HG02798 (cell line): ENCODE results near the gene ERG.

ENCODE experiments used
- ATAC-seq: cut with Tn5 transposase; IDR thresholded peaks from one replicate; pipeline ENCODE4 v1.9.1; 2021; ENCODE audit warnings: mild to moderate bottlenecking; ENCODE audit not compliant: unreplicated experiment, poor library complexity

The ERG gene

DNA sequence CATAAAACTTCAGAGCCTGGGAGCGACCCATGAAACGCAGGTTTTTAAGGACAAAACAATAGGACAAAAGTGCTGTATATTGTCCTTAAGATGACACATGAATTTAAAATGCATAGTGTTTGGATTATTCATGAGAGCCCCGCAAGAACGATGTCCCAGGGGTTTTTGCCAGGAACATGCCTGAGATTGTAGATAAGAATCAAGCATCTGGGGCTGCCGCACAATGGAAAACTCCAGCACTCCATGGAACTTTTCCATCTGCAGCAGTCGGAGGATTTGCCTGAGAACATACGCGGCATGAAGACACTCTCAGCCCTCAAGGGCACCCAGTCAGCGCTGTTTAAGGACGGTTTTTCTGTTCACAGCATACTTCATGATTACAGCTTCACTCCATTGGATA is 5.3 kb upstream of the ERG start:
- ATAC-seq, result no peak

- ATAC-seq, result no peak
Measured at GRCh38 chr21:38500073-38500472, 1.8 kb upstream of the ERG start.

GRCh38 chr21:38499296-38499695 is 1.0 kb upstream of the ERG start:
- ATAC-seq, result no peak

DNA sequence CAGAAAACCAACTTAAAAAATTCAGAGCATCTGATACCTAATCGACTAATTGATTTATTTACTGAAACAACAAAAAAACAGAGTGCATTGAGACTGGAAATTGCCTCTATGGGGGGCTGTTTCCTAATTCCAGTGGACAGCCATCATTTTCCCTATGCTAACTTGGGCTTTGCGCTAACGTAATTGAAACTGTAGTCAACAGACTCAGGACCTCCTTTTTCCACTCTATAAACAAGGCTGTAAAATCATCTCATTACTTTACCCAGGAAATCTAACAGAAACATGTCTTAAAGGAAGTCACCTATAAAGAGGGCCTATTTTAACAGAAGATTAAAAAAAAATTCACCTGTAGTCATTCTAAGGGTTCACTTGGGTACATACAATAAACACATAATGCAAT is 2.1 kb downstream of the ERG start:
- ATAC-seq, result no peak

DNA sequence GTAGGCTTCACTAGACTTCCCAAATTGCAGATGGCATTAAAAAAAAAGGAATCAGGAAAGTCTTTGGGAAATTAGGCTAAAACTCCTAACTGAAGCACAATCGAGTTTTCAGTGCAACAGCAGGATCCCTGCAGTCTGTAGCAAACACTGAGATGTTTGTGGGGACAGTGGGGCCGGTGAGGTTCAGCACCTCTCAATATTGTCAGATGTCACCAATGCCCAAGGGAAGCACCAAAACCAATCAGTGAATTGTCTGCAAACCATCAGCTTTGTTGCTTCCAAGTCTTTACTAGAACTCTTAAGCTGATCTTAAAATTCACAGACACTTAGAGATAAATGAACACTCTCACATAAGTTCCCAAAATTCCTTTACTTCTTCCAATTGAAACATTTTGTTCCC is 2.6 kb downstream of the ERG start:
- no peak for ATAC-seq

DNA sequence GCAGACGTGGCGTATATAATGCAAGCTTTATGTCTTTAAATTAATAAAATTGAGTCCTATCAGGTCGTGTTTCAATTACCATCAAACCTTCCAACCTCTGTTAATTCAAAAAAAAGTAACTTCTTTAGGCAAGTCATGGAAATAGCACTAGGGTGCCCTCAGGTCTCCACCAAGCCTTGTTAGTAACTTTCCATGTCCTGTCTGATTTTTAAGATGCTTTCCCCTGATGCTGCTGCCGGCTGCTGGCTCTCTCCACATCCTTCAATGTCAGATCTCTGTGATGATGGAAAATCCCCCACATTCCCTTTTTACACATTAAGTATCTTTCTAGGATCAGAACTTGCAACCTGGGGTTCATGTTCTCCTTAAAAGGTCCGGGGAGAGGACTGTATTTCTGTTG is 3.0 kb downstream of the ERG start:
- no peak for ATAC-seq

- no peak for ATAC-seq
Measured at GRCh38 chr21:38494703-38495102, 3.6 kb downstream of the ERG start.

GRCh38 chr21:38494251-38494642 is 4.0 kb downstream of the ERG start:
- no peak for ATAC-seq

DNA sequence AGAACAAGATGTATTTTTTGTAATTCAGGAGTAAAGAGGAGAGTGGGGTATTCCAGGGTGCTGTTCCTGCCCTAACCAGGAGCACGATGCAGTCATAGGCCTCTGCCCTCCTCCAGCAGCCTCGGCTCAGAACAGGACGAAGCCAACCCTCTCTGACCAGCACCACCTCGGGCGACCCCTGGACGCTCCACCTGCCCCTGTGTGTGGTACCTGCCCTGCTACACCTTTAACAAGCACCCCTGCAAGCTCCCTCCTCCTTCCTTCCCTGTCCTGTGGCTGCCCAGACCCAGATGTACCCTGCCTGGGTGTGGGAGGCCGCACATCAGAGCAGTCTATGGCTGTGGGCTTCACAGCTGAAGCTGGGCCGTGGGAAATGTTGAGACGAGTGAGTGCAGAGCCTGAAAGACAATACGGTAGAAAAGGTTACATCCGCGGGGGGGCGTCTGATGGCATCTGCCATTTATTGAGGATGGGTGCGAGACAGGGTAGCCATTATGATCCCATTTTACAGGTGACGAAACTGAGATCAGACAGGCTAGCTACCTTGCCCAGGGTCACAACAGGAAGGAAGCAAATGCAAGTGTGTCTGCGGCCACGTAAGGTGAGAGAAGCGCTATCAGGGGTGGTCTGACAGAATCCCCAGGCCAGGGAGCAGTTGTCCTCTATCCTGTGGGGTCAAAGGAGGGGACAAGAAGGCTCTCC is 4.6 kb downstream of the ERG start:
- ATAC-seq, result no peak

DNA sequence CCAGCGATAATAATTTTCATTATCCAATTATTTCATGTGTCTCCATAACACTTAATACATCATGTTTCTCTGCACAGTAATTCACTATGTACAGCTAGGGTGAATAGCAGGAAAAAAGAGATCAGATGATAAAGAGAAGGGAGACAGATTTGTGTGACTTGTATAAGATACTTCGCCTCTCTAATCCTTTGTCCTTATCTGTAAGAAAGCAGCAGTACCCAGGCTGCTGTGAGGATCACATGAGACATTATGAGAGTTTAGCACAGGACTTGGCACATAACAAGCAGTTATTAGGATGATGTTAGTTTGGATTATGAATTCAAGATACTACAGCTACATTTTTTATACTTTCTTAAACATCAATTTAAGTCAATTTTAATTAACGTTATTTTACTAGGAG is 6.3 kb downstream of the ERG start:
- no peak for ATAC-seq

- no peak for ATAC-seq
Measured at GRCh38 chr21:38491536-38491935, 6.7 kb downstream of the ERG start.

GRCh38 chr21:38490411-38491020 is 7.8 kb downstream of the ERG start:
- ATAC-seq, result no peak

DNA sequence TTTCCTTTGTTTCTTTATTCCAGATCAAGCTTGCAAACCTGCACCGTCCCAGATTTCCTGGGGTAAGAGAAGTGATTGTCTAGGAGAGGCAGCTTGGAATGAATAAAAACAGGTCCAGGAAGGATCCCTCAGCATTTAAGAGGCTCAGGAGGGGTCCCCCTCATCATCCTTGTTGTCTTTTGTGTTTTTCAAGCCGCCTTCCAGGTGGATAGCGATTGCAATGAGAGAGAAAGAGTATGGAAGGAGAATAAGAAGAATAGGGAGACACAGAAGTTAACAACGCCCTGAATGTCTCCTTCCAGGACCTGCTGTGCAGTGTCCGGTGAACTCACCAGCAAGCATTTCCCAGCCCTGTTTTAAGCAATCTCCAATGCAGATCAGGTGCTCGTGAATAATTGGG is 8.5 kb downstream of the ERG start:
- no peak for ATAC-seq

GRCh38 chr21:38489271-38489652 is 9.0 kb downstream of the ERG start:
- ATAC-seq, result no peak

- no peak for ATAC-seq
Measured at GRCh38 chr21:38488640-38489270, 9.5 kb downstream of the ERG start.

DNA sequence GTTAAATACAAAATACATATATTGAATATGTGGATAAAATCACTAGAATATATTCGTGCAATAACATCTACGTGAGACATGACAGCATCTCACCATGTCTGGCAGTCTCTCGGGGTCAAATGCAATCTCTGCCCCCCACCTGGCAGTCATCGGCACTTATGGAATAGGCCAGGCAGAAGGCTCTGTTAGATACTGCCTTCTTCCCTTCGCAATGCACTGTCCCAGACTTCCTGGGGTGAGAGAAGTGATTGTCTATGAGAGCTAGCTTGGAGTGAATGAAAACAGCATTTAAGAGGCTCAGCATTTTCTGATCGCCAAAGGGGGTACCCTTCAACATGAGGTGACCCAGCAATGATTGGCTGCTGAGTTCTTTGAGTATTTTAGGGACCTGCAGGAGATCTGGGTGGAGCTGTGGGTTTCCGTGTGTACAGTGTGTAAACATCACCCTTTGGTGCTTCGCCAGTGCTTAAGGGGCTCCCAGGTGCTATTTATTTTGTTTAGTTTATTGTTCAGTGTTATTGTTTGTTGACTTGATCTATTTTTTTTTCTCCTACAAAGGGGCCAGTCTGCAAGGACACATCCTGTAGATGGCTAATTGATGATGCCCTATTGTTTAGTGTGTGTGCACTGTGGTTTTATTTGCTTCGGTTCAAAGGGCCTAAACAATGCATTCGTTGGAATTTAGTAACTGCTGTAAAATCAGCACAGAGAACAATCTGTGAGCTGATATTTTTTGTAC is 10.2 kb downstream of the ERG start:
- ATAC-seq, result no peak

DNA sequence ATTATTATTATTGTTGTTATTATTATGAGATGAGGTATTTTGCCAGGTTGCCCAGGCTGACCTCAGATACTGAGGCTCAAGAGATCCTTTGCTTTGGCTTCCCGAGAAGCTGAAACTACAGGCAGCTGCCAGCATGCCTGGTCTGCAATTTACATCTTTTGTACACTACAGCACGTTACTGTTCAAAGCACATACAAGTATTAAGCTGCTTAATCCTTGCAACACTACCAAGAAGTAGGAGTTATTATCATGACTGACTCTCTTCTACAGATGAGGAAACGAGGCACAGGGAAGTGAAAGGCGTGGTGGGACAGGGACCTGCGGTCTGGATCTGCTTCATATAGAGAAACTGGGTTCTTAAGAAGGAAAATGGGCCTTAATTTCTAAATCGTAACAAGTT is 11.6 kb downstream of the ERG start:
- ATAC-seq, result no peak

DNA sequence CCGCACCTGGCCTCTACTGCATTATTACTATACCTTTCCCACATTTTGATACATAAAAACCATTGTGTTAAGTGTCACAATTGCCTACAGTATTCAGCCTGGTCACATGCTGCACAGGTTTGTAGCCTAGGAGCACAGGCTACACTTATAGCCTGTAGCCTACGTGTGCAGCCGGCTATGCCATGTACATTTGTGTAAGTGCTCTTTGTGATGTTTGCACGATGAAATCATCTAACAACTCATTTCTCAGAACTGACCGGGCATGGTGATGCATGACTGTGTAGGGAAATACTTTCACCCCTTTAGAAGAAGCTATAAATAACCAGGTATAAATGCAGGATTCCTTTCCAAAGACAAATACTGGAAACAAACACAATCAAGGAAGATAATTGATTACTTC is 12.1 kb downstream of the ERG start:
- ATAC-seq, result no peak

DNA sequence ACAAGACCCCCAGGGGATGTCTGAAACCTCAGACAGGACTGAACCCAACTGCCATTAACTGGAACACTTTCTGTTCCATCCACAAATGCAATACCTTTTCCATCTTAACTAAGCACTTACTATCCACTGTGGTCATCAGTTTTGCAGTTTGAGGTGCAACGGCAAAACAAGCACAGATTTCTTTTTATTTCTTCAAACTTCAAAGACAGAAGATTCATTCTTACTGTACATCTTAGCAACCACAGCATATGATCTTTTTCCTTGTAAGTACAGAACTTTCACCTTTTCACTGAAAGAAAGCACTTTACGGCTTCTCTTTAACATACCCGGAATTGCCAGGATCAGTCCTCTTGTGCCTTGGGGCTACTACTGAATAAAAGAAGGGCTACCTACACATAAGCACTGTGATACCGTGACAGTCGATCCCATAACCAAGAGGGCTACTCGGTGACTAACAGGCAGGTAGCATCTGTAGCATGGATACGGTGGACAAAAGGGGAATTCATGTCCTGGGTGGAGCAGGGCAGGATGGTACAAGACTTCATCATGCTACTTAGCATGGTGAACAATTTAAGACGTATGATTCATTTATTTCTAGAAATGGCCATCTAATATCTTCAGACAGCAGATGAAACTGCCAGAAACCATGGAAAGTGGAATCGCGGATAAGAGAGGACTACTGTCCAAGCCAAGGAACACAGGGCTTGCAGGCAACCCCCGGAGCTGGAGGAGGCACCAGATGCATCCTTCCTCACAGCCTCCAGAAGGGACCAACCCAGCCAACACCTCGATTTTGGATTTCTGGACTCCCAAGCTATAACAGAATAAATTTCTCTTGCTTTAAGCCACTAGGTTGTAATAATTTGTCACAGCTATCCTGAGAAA is 18.4 kb downstream of the ERG start:
- no peak for ATAC-seq

DNA sequence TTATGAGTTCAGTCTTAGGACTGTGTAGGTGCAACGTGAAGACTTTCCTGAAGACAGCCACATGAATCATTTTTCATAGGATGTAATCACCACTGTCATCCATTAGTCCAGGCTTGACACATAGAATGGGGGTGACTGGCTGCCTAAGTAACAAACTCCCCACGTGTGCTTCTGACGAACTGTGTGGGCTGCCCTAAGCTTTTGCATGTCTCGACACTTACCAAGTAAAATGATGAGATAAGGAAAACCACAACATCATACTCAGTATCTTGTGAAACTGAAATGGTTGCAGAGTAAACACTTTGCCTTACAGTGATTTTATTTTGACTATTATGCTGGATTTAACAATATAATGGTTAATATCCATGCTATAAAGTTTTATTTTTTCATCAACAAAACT is 19.5 kb downstream of the ERG start:
- ATAC-seq, result no peak
